WTC11 (cell line): Measurements from ENCODE around the gene ARMH1. TPM values are rescaled to one million over a fixed set of nuclear protein-coding genes. Genes with fewer than 3 reads are reported as not detected.

Experiments used
- CBFB ChIP-seq: sonication (generic); formaldehyde crosslinking; IDR thresholded peaks from 2 replicates; pipeline ENCODE4 v1.8.1; 2022; ENCODE audit warnings: mild to moderate bottlenecking, low read depth, missing genetic modification reagents
- ELF4 ChIP-seq: sonication (generic); formaldehyde crosslinking; IDR thresholded peaks from 2 replicates; pipeline ENCODE4 v1.8.1; 2022; ENCODE audit warnings: low read depth, mild to moderate bottlenecking, moderate library complexity, missing genetic modification reagents
- ETV6 ChIP-seq: sonication (generic); formaldehyde crosslinking; IDR thresholded peaks from 2 replicates; pipeline ENCODE4 v1.8.1; 2022; ENCODE audit warnings: mild to moderate bottlenecking, missing genetic modification reagents
- FOXK1 ChIP-seq: sonication (generic); formaldehyde crosslinking; IDR thresholded peaks from 2 replicates; pipeline ENCODE4 v1.8.0; 2022; ENCODE audit warnings: mild to moderate bottlenecking, moderate library complexity, missing genetic modification reagents
- FOXP1 ChIP-seq: sonication (generic); formaldehyde crosslinking; IDR thresholded peaks from 2 replicates; pipeline ENCODE4 v1.8.0; 2022; ENCODE audit warnings: missing genetic modification reagents, mild to moderate bottlenecking, moderate library complexity, borderline replicate concordance
- GRHL2 ChIP-seq: fragments of 250-450 bp; sonication (Bioruptor Pico); IDR thresholded peaks from 2 replicates; pipeline ENCODE4 v1.8.0; 2022; ENCODE audit warnings: mild to moderate bottlenecking, moderate library complexity; ENCODE audit not compliant: insufficient replicate concordance, severe bottlenecking
- KAT7 ChIP-seq: sonication (generic); formaldehyde crosslinking; IDR thresholded peaks from 2 replicates; pipeline ENCODE4 v1.8.1; 2023; ENCODE audit warnings: missing genetic modification reagents, mild to moderate bottlenecking, borderline replicate concordance
- MYBL2 ChIP-seq: sonication (generic); formaldehyde crosslinking; IDR thresholded peaks from 2 replicates; pipeline ENCODE4 v1.8.1; 2023; ENCODE audit warnings: mild to moderate bottlenecking, moderate library complexity, missing genetic modification reagents
- NFYB ChIP-seq: sonication (generic); formaldehyde crosslinking; conservative IDR thresholded peaks from 2 replicates; pipeline ENCODE4 v1.8.0; 2022; ENCODE audit warnings: low read depth, missing genetic modification reagents
- NR2C2 ChIP-seq: sonication (generic); formaldehyde crosslinking; IDR thresholded peaks from 2 replicates; pipeline ENCODE4 v1.8.0; 2022; ENCODE audit warnings: mild to moderate bottlenecking, missing genetic modification reagents
- PRRX2 ChIP-seq: fragments of 250-450 bp; sonication (Bioruptor Pico); IDR thresholded peaks from 2 replicates; pipeline ENCODE4 v1.8.0; 2021; ENCODE audit warnings: mild to moderate bottlenecking
- SOX15 ChIP-seq: fragments of 250-450 bp; sonication (Bioruptor Pico); IDR thresholded peaks from 2 replicates; pipeline ENCODE4 v1.9.0; 2021; ENCODE audit warnings: mild to moderate bottlenecking
- SP1 ChIP-seq: sonication (generic); formaldehyde crosslinking; conservative IDR thresholded peaks from 2 replicates; pipeline ENCODE4 v1.8.1; 2022; ENCODE audit warnings: missing genetic modification reagents
- TCF7 ChIP-seq: sonication (generic); formaldehyde crosslinking; IDR thresholded peaks from 2 replicates; pipeline ENCODE4 v1.8.0; 2022; ENCODE audit warnings: mild to moderate bottlenecking, low read depth, missing genetic modification reagents, moderate library complexity
- TEAD1 ChIP-seq: sonication (generic); formaldehyde crosslinking; IDR thresholded peaks from 2 replicates; pipeline ENCODE4 v1.8.0; 2022; ENCODE audit warnings: mild to moderate bottlenecking, missing genetic modification reagents
- ZNF232 ChIP-seq: sonication (generic); formaldehyde crosslinking; IDR thresholded peaks from 2 replicates; pipeline ENCODE4 v1.8.0; 2022; ENCODE audit warnings: mild to moderate bottlenecking, missing genetic modification reagents
- ZNF263 ChIP-seq: sonication (generic); formaldehyde crosslinking; IDR thresholded peaks from 2 replicates; pipeline ENCODE4 v1.8.1; 2022; ENCODE audit warnings: low read depth, mild to moderate bottlenecking, moderate library complexity, missing genetic modification reagents
- ZNF317 ChIP-seq: sonication (generic); formaldehyde crosslinking; IDR thresholded peaks from 2 replicates; pipeline ENCODE4 v1.8.1; 2023; ENCODE audit warnings: low read depth, mild to moderate bottlenecking, moderate library complexity, missing genetic modification reagents, borderline replicate concordance
- total RNA-seq: library from RNA; stranded (reverse); gene quantifications from 3 replicates; pipeline ENCODE4 v1.2.3, GENCODE V29; 2021
- TF ChIP-seq, protein P1 (sequence below): fragments of 250-450 bp; sonication (Bioruptor Pico); IDR thresholded peaks from 2 replicates; pipeline ENCODE4 v1.8.0; 2021; ENCODE audit warnings: mild to moderate bottlenecking
- TF ChIP-seq, protein P2 (sequence below): sonication (generic); formaldehyde crosslinking; IDR thresholded peaks from 2 replicates; pipeline ENCODE4 v1.8.0; 2022; ENCODE audit warnings: mild to moderate bottlenecking, missing genetic modification reagents
- TF ChIP-seq, protein P3 (sequence below): fragments of 250-450 bp; sonication (Bioruptor Pico); IDR thresholded peaks from 2 replicates; pipeline ENCODE4 v1.9.0; 2021; ENCODE audit warnings: mild to moderate bottlenecking
- TF ChIP-seq, protein P4 (sequence below): sonication (generic); formaldehyde crosslinking; IDR thresholded peaks from 2 replicates; pipeline ENCODE4 v1.8.0; 2023; ENCODE audit warnings: missing genetic modification reagents, mild to moderate bottlenecking, borderline replicate concordance
- TF ChIP-seq, protein P5 (sequence below): sonication (generic); formaldehyde crosslinking; IDR thresholded peaks from 2 replicates; pipeline ENCODE4 v1.8.0; 2022; ENCODE audit warnings: mild to moderate bottlenecking, missing genetic modification reagents
- TF ChIP-seq, protein P6 (sequence below): sonication (generic); formaldehyde crosslinking; IDR thresholded peaks from 2 replicates; pipeline ENCODE4 v1.8.1; 2022; ENCODE audit warnings: low read depth, mild to moderate bottlenecking, moderate library complexity, missing genetic modification reagents, borderline replicate concordance
- TF ChIP-seq, protein P7 (sequence below): sonication (generic); formaldehyde crosslinking; IDR thresholded peaks from 2 replicates; pipeline ENCODE4 v1.8.0; 2022; ENCODE audit warnings: mild to moderate bottlenecking, missing genetic modification reagents

Gene ARMH1
- total RNA-seq, 1 experiment from 2014 or later, result 0.74 TPM

DNA sequence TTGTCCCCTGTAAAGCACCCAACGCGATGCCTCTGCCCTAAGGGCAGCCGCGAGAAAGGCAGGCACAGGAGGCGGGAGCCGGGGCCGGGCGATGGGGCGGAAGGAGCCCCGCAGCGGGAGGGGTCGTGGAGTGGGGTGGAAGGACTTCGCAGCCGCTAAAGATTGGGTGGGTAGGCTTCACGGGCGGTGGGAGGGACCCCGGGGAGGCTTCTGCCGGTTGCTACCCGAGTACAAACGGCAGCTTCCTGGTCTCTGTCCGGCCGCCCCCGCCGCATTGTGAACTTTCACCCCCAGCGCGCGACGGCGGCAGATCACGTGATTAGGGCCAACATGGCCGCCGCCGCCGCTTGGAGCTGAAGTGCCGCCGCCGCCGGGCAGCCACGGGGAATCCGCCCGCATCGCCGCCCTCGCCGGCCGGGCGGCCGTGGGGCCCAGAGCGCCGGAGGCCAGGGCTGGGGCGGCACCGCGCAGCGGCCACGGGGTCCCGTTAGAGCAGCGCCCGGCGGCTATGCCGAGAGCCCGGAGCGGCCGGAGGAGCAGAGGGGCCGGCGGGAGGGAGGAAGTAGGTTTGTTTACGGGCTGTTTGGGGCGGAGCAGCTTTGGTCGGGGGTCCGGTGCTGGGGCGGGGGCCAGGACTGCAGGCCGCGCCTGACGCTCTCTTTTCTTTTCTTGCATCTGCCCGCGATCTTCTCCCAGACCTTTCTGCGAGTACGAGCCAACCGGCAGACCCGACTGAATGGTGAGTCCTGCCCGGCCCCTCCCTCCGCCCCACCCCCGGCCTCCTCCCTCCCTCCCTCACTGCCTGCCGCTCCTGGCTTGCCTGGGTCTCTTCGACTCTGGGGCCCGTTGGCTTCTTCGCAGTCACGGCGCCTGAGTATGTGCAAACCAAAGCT, 42.6 kb upstream of the ARMH1 start (continued):
- TF ChIP-seq, protein P1, sequence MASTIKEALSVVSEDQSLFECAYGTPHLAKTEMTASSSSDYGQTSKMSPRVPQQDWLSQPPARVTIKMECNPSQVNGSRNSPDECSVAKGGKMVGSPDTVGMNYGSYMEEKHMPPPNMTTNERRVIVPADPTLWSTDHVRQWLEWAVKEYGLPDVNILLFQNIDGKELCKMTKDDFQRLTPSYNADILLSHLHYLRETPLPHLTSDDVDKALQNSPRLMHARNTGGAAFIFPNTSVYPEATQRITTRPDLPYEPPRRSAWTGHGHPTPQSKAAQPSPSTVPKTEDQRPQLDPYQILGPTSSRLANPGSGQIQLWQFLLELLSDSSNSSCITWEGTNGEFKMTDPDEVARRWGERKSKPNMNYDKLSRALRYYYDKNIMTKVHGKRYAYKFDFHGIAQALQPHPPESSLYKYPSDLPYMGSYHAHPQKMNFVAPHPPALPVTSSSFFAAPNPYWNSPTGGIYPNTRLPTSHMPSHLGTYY, result no peak
- TF ChIP-seq SOX15 (CRISPR knock-in tag) (no peak), NR2C2 (CRISPR knock-in tag) (peak; percentile 91), ZNF232 (CRISPR knock-in tag) (no peak), MYBL2 (no peak), TEAD1 (peak; percentile 47; the same call in 1 of the 2 replicates), CBFB (no peak), NFYB (no peak), PRRX2 (CRISPR knock-in tag) (peak; percentile 86; the same call in 1 of the 2 replicates), TCF7 (CRISPR knock-in tag) (no peak), ZNF317 (peak; percentile 11; the same call in 1 of the 2 replicates), ELF4 (no peak), ZNF263 (CRISPR knock-in tag) (no peak), KAT7 (CRISPR knock-in tag) (peak; percentile 56; the same call in 1 of the 2 replicates), ETV6 (CRISPR knock-in tag) (peak; percentile 85), FOXP1 (CRISPR knock-in tag) (peak; percentile 95), SP1 (CRISPR knock-in tag) (peak; percentile 70), GRHL2 (no peak), FOXK1 (peak; percentile 85; the same call in 1 of the 2 replicates)
- TF ChIP-seq, protein P2, sequence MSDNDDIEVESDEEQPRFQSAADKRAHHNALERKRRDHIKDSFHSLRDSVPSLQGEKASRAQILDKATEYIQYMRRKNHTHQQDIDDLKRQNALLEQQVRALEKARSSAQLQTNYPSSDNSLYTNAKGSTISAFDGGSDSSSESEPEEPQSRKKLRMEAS (CRISPR knock-in tag), result peak; percentile 78; the same call in 1 of the 2 replicates
- TF ChIP-seq, protein P3, sequence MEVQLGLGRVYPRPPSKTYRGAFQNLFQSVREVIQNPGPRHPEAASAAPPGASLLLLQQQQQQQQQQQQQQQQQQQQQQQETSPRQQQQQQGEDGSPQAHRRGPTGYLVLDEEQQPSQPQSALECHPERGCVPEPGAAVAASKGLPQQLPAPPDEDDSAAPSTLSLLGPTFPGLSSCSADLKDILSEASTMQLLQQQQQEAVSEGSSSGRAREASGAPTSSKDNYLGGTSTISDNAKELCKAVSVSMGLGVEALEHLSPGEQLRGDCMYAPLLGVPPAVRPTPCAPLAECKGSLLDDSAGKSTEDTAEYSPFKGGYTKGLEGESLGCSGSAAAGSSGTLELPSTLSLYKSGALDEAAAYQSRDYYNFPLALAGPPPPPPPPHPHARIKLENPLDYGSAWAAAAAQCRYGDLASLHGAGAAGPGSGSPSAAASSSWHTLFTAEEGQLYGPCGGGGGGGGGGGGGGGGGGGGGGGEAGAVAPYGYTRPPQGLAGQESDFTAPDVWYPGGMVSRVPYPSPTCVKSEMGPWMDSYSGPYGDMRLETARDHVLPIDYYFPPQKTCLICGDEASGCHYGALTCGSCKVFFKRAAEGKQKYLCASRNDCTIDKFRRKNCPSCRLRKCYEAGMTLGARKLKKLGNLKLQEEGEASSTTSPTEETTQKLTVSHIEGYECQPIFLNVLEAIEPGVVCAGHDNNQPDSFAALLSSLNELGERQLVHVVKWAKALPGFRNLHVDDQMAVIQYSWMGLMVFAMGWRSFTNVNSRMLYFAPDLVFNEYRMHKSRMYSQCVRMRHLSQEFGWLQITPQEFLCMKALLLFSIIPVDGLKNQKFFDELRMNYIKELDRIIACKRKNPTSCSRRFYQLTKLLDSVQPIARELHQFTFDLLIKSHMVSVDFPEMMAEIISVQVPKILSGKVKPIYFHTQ (CRISPR knock-in tag), result peak; percentile 79; the same call in 1 of the 2 replicates
- TF ChIP-seq, protein P4, sequence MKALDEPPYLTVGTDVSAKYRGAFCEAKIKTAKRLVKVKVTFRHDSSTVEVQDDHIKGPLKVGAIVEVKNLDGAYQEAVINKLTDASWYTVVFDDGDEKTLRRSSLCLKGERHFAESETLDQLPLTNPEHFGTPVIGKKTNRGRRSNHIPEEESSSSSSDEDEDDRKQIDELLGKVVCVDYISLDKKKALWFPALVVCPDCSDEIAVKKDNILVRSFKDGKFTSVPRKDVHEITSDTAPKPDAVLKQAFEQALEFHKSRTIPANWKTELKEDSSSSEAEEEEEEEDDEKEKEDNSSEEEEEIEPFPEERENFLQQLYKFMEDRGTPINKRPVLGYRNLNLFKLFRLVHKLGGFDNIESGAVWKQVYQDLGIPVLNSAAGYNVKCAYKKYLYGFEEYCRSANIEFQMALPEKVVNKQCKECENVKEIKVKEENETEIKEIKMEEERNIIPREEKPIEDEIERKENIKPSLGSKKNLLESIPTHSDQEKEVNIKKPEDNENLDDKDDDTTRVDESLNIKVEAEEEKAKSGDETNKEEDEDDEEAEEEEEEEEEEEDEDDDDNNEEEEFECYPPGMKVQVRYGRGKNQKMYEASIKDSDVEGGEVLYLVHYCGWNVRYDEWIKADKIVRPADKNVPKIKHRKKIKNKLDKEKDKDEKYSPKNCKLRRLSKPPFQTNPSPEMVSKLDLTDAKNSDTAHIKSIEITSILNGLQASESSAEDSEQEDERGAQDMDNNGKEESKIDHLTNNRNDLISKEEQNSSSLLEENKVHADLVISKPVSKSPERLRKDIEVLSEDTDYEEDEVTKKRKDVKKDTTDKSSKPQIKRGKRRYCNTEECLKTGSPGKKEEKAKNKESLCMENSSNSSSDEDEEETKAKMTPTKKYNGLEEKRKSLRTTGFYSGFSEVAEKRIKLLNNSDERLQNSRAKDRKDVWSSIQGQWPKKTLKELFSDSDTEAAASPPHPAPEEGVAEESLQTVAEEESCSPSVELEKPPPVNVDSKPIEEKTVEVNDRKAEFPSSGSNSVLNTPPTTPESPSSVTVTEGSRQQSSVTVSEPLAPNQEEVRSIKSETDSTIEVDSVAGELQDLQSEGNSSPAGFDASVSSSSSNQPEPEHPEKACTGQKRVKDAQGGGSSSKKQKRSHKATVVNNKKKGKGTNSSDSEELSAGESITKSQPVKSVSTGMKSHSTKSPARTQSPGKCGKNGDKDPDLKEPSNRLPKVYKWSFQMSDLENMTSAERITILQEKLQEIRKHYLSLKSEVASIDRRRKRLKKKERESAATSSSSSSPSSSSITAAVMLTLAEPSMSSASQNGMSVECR (CRISPR knock-in tag), result no peak
- TF ChIP-seq, protein P5, sequence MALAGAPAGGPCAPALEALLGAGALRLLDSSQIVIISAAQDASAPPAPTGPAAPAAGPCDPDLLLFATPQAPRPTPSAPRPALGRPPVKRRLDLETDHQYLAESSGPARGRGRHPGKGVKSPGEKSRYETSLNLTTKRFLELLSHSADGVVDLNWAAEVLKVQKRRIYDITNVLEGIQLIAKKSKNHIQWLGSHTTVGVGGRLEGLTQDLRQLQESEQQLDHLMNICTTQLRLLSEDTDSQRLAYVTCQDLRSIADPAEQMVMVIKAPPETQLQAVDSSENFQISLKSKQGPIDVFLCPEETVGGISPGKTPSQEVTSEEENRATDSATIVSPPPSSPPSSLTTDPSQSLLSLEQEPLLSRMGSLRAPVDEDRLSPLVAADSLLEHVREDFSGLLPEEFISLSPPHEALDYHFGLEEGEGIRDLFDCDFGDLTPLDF (CRISPR knock-in tag), result no peak
- TF ChIP-seq, protein P6, sequence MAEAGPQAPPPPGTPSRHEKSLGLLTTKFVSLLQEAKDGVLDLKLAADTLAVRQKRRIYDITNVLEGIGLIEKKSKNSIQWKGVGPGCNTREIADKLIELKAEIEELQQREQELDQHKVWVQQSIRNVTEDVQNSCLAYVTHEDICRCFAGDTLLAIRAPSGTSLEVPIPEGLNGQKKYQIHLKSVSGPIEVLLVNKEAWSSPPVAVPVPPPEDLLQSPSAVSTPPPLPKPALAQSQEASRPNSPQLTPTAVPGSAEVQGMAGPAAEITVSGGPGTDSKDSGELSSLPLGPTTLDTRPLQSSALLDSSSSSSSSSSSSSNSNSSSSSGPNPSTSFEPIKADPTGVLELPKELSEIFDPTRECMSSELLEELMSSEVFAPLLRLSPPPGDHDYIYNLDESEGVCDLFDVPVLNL (CRISPR knock-in tag), result peak; percentile 25; the same call in 1 of the 2 replicates
- TF ChIP-seq, protein P7, sequence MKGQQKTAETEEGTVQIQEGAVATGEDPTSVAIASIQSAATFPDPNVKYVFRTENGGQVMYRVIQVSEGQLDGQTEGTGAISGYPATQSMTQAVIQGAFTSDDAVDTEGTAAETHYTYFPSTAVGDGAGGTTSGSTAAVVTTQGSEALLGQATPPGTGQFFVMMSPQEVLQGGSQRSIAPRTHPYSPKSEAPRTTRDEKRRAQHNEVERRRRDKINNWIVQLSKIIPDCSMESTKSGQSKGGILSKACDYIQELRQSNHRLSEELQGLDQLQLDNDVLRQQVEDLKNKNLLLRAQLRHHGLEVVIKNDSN, result peak; percentile 95
